H1 (cell line): ENCODE data around the gene RANBP2. TPM values are rescaled to one million over a fixed set of nuclear protein-coding genes. Genes with fewer than 3 reads are reported as not detected.

Experiments used
- CTCF ChIA-PET: fragments of 300-600 bp; sonication (Branson Sonifier 250); formaldehyde crosslinking; loops from one replicate; lab custom pipeline; 2021; ENCODE audit not compliant: partially characterized antibody; lab: Charles Lee
- POLR2A ChIA-PET: fragments of 300-600 bp; sonication (Branson Sonifier 250); formaldehyde crosslinking; loops from one replicate; lab custom pipeline; 2021; ENCODE audit warnings: inconsistent platforms; ENCODE audit not compliant: partially characterized antibody; lab: Charles Lee
- DNase-seq, 2 experiments: peaks; one replicate each; pipeline versions ENCODE4 v3.0.0 to v3.0.0-alpha.2; 2010 to 2022; ENCODE audit warnings: low spot score in 2 of 2, low read depth in 1 of 2, mixed read lengths in 1 of 2
- FAIRE-seq: peaks from 2 replicates; lab custom pipeline; 2011; peaks lifted over from hg19 to GRCh38; lab: Jason Lieb, UNC
- H2AFZ ChIP-seq: 2 replicates; pipeline ENCODE4 v1.8.1; 2012; ENCODE audit warnings: low read length, inconsistent platforms
- H2AK5ac ChIP-seq: 2 replicates; pipeline ENCODE4 v1.6.1; 2013; ENCODE audit warnings: low read depth, low read length
- H2BK120ac ChIP-seq: replicated peaks from 2 replicates; pipeline ENCODE3; 2013; ENCODE audit warnings: low read depth, low read length, inconsistent platforms
- H2BK12ac ChIP-seq: 2 replicates; pipeline ENCODE4 v1.6.1; 2013; ENCODE audit warnings: low read depth, low read length
- H2BK15ac ChIP-seq: 2 replicates; pipeline ENCODE4 v1.6.1; 2013; ENCODE audit warnings: low read length
- H2BK20ac ChIP-seq: 2 replicates; pipeline ENCODE4 v1.6.1; 2013; ENCODE audit warnings: low read length
- H2BK5ac ChIP-seq: 2 replicates; pipeline ENCODE4 v1.6.1; 2013; ENCODE audit warnings: low read depth, low read length
- H3K14ac ChIP-seq: 2 replicates; pipeline ENCODE4 v1.6.1; 2013; ENCODE audit warnings: inconsistent platforms; ENCODE audit not compliant: insufficient read length
- H3K18ac ChIP-seq: 2 replicates; pipeline ENCODE4 v1.6.1; 2013; ENCODE audit warnings: low read length; ENCODE audit errors: extremely low read depth
- H3K23ac ChIP-seq: 2 replicates; pipeline ENCODE4 v1.6.1; 2013; ENCODE audit warnings: inconsistent platforms; ENCODE audit not compliant: insufficient read length
- H3K23me2 ChIP-seq: 2 replicates; pipeline ENCODE4 v1.6.1; 2013; ENCODE audit warnings: low read depth, low read length
- H3K27ac ChIP-seq: 2 replicates; pipeline ENCODE4 v1.6.1; 2011; ENCODE audit warnings: low read depth, low read length, inconsistent platforms
- H3K27me3 ChIP-seq, 4 experiments: replicated peaks in 1 of 4; 1 replicate in 1 of 4; 2 replicates in 3 of 4; pipeline versions ENCODE4 v1.6.1 to v1.8.1; 2011 to 2013; ENCODE audit warnings: low read length in 3 of 4, mild to moderate bottlenecking in 3 of 4, inconsistent platforms in 2 of 4, mixed read lengths in 2 of 4, moderate library complexity in 1 of 4; ENCODE audit not compliant: control insufficient read depth in 3 of 4, insufficient read depth in 3 of 4; ENCODE audit errors: extremely low read depth in 1 of 4
- H3K36me3 ChIP-seq, 4 experiments: 2 replicates each; pipeline versions ENCODE4 v1.6.1 to v1.8.1; 2011 to 2013; ENCODE audit warnings: mild to moderate bottlenecking in 4 of 4, low read length in 3 of 4, moderate library complexity in 2 of 4, control low read depth in 1 of 4, inconsistent platforms in 1 of 4; ENCODE audit not compliant: insufficient read depth in 4 of 4, control insufficient read depth in 2 of 4
- H3K4ac ChIP-seq: replicated peaks from 2 replicates; pipeline ENCODE3; 2013; ENCODE audit warnings: low read length, low read depth, mixed read lengths, inconsistent platforms; ENCODE audit not compliant: insufficient read length
- H3K4me1 ChIP-seq, 4 experiments: replicated peaks in 1 of 4; 1 replicate in 1 of 4; 2 replicates in 3 of 4; pipeline versions ENCODE4 v1.6.1 to v1.8.1; 2011 to 2013; ENCODE audit warnings: low read length in 3 of 4, inconsistent platforms in 2 of 4, mixed read lengths in 1 of 4; ENCODE audit not compliant: insufficient read depth in 4 of 4, control insufficient read depth in 3 of 4
- H3K4me2 ChIP-seq, 2 experiments: 2 replicates each; pipeline versions ENCODE4 v1.6.1 to v1.8.1; 2011 to 2013; ENCODE audit warnings: low read depth in 2 of 2, low read length in 2 of 2, control low read depth in 1 of 2, inconsistent platforms in 1 of 2, mild to moderate bottlenecking in 1 of 2; ENCODE audit not compliant: insufficient read depth in 1 of 2
- H3K4me3 ChIP-seq, 4 experiments: fragments of 200-600, 300-600 bp in 1 of 4; sonication (generic), shearing (Covaris generic), sonication (Bioruptor Twin) in 1 of 4; 2 replicates each; pipeline versions ENCODE4 v1.5.1 to v1.8.1; 2011 to 2016; ENCODE audit warnings: low read length in 4 of 4, low read depth in 3 of 4, control low read depth in 2 of 4, inconsistent platforms in 2 of 4, mild to moderate bottlenecking in 2 of 4, mixed read lengths in 1 of 4, moderate library complexity in 1 of 4; ENCODE audit not compliant: insufficient read depth in 2 of 4; ENCODE audit errors: extremely low read depth in 1 of 4
- H3K56ac ChIP-seq: replicated peaks from 2 replicates; pipeline ENCODE3; 2013; ENCODE audit warnings: low read depth, mild to moderate bottlenecking, mixed read lengths, low read length, inconsistent platforms; ENCODE audit not compliant: insufficient read length
- H3K79me1 ChIP-seq: 2 replicates; pipeline ENCODE4 v1.6.1; 2013; ENCODE audit warnings: low read depth, low read length, control low read depth
- H3K79me2 ChIP-seq, 2 experiments: 2 replicates each; pipeline versions ENCODE4 v1.6.1 to v1.8.1; 2012 to 2013; ENCODE audit warnings: low read length in 2 of 2, mild to moderate bottlenecking in 2 of 2, inconsistent platforms in 1 of 2; ENCODE audit not compliant: insufficient read depth in 2 of 2, control insufficient read depth in 1 of 2
- H3K9ac ChIP-seq, 4 experiments: replicated peaks in 1 of 4; 1 replicate in 1 of 4; 2 replicates in 3 of 4; pipeline versions ENCODE4 v1.6.1 to v1.8.1; 2011 to 2013; ENCODE audit warnings: low read depth in 3 of 4, low read length in 3 of 4, control low read depth in 2 of 4, mild to moderate bottlenecking in 2 of 4, moderate library complexity in 2 of 4, inconsistent platforms in 1 of 4; ENCODE audit errors: extremely low read depth in 1 of 4
- H3K9me3 ChIP-seq, 2 experiments: 2 replicates each; pipeline versions ENCODE4 v1.6.1 to v1.8.1; 2012 to 2013; ENCODE audit warnings: mild to moderate bottlenecking in 2 of 2, moderate library complexity in 2 of 2, control low read depth in 1 of 2, inconsistent platforms in 1 of 2, low read depth in 1 of 2, low read length in 1 of 2, mixed read lengths in 1 of 2; ENCODE audit not compliant: insufficient read depth in 2 of 2
- H4K20me1 ChIP-seq, 2 experiments: replicated peaks in 1 of 2; 2 replicates each; pipeline versions ENCODE3 to v1.8.1; 2011 to 2013; ENCODE audit warnings: inconsistent platforms in 2 of 2, low read length in 2 of 2, mild to moderate bottlenecking in 1 of 2; ENCODE audit not compliant: insufficient read depth in 2 of 2, control insufficient read depth in 1 of 2
- H4K5ac ChIP-seq: 2 replicates; pipeline ENCODE4 v1.6.1; 2013; ENCODE audit warnings: low read length, low read depth, mixed read lengths, inconsistent platforms; ENCODE audit not compliant: insufficient read length
- H4K8ac ChIP-seq: 2 replicates; pipeline ENCODE4 v1.8.0; 2013; ENCODE audit warnings: mild to moderate bottlenecking, moderate library complexity, low read length, inconsistent platforms; ENCODE audit not compliant: insufficient read depth; ENCODE audit errors: extremely low read depth
- H4K91ac ChIP-seq: replicated peaks from 2 replicates; pipeline ENCODE3; 2013; ENCODE audit warnings: low read length, mixed read lengths, inconsistent platforms; ENCODE audit not compliant: insufficient read length
- BRCA1 ChIP-seq: IDR thresholded peaks from 2 replicates; pipeline ENCODE4 v1.6.1; 2012; ENCODE audit warnings: low read depth, low read length, improper control_type of control experiment
- CBX8 ChIP-seq: fragments of 300-800, 300-1000 bp; sonication (generic); IDR thresholded peaks from 2 replicates; pipeline ENCODE4 v1.7.1; 2016; ENCODE audit warnings: low read depth, low read length, borderline replicate concordance
- GABPA ChIP-seq: IDR thresholded peaks from 2 replicates; pipeline ENCODE4 v1.6.1; 2011; ENCODE audit warnings: mild to moderate bottlenecking, low read length, moderate library complexity, borderline replicate concordance; ENCODE audit not compliant: insufficient read depth
- GTF2F1 ChIP-seq: IDR thresholded peaks from 2 replicates; pipeline ENCODE4 v1.6.1; 2012; ENCODE audit warnings: low read depth, low read length, improper control_type of control experiment, borderline replicate concordance
- HDAC2 ChIP-seq, 2 experiments: fragments of 300-600 bp in 1 of 2; sonication (generic) in 1 of 2; IDR thresholded peaks; 2 replicates each; pipeline ENCODE4 v1.6.1; 2011 to 2012; ENCODE audit warnings: low read depth in 2 of 2, low read length in 2 of 2, mild to moderate bottlenecking in 2 of 2, moderate library complexity in 2 of 2, borderline replicate concordance in 1 of 2, inconsistent platforms in 1 of 2
- HDAC6 ChIP-seq: IDR thresholded peaks from one replicate; pipeline ENCODE4 v1.7.1; 2012; ENCODE audit warnings: low read depth, mild to moderate bottlenecking, inconsistent platforms, low read length, moderate library complexity
- KDM1A ChIP-seq: fragments of 200-600, 300-600 bp; sonication (generic); IDR thresholded peaks from 2 replicates; pipeline ENCODE4 v1.7.1; 2016; ENCODE audit warnings: mild to moderate bottlenecking, low read length, borderline replicate concordance
- MAX ChIP-seq: IDR thresholded peaks from 2 replicates; pipeline ENCODE4 v1.6.1; 2012; ENCODE audit warnings: inconsistent platforms
- NRF1 ChIP-seq: IDR thresholded peaks from 2 replicates; pipeline ENCODE4 v1.6.1; 2011; ENCODE audit warnings: mild to moderate bottlenecking, low read depth, low read length, improper control_type of control experiment
- POLR2AphosphoS5 ChIP-seq: IDR thresholded peaks from 2 replicates; pipeline ENCODE4 v1.6.1; 2011; ENCODE audit warnings: low read depth, low read length
- POU5F1 ChIP-seq: IDR thresholded peaks from 2 replicates; pipeline ENCODE4 v1.6.1; 2011; ENCODE audit warnings: low read depth, mild to moderate bottlenecking, low read length, moderate library complexity
- SIRT6 ChIP-seq: IDR thresholded peaks from one replicate; pipeline ENCODE4 v1.7.1; 2012; ENCODE audit warnings: low read length, inconsistent platforms
- SUZ12 ChIP-seq: fragments of 200-600 bp; sonication (generic); IDR thresholded peaks from 2 replicates; pipeline ENCODE4 v1.6.1; 2012; ENCODE audit warnings: mild to moderate bottlenecking, inconsistent platforms, low read length, moderate library complexity, mixed read lengths
- ZNF274 ChIP-seq: IDR thresholded peaks from 2 replicates; pipeline ENCODE4 v1.7.0; 2012; ENCODE audit warnings: low read length, borderline replicate concordance; ENCODE audit errors: extremely low read depth
- WGBS, 2 experiments: shearing (Covaris generic) in 1 of 2; methylation state at CpG; one replicate each; pipeline versions ENCODE4 v1.1.6 to v1.1.7; 2013 to 2015; ENCODE audit warnings: low lambda C conversion rate in 2 of 2, mixed read lengths in 2 of 2, inconsistent platforms in 1 of 2, low coverage in 1 of 2, missing lambda C conversion rate in 1 of 2; ENCODE audit not compliant: insufficient replicate concordance in 2 of 2, insufficient coverage in 1 of 2, insufficient read length in 1 of 2; ENCODE audit errors: extremely low coverage in 1 of 2, missing lambda C conversion rate in 1 of 2; 5-methylcytosine and 5-hydroxymethylcytosine counted together
- polyA plus RNA-seq, 7 experiments: library from polyadenylated mRNA; depleted of rRNA in 3 of 7; stranded (reverse) in 5 of 7; unstranded in 2 of 7; fragments of >200 nt in 5 of 7; fragments of 200-250 nt in 2 of 7; gene quantifications; 1 replicate in 5 of 7; 2 replicates in 1 of 7; 4 replicates in 1 of 7; pipeline versions ENCODE4 v1.2.1 to v1.2.3, GENCODE V29; 2011 to 2013; ENCODE audit warnings: missing spikeins in 2 of 7, mixed read lengths in 2 of 7
- total RNA-seq: library from RNA; stranded (reverse); fragmentation: NEBNext Ultra II Directional; extraction: Animal tissue kit (Norgen Biotek cat#: 25700); gene quantifications from 2 replicates; pipeline ENCODE4 v1.2.1, GENCODE V29; 2021

Gene RANBP2
- total and polyA plus RNA-seq, 2 of the 8 experiments (the other 6 are each of a cell fraction or from before 2014, with no cell fraction given): 8.2 to 95.9 TPM

- no peak overlapping the region for H3K14ac ChIP-seq
- H3K79me2 ChIP-seq: no peaks in the 10 kb centered on the region
- no peak overlapping the region for H4K8ac ChIP-seq
- H2BK12ac ChIP-seq: no peak overlapping the region
- H3K4me1 ChIP-seq: 0 out of 7 replicates have a peak, but pooled peaks cover 0 to 2% (median 0%) of the 10 kb centered on the region in 4 experiments
- no peak overlapping the region for H2BK120ac ChIP-seq
- H2BK15ac ChIP-seq: no peak overlapping the region
- H3K56ac ChIP-seq: no peak overlapping the region
- CTCF ChIA-PET: no interaction called here
- H3K23me2 ChIP-seq: no peaks in the 10 kb centered on the region
- POLR2A ChIA-PET: no interaction called here
- H2BK20ac ChIP-seq: no peak overlapping the region
- no peak overlapping the region for H3K27ac ChIP-seq
- H4K91ac ChIP-seq: no peak overlapping the region
- H3K79me1 ChIP-seq: no peaks in the 10 kb centered on the region
- WGBS, 2 experiments: 89% methylated on average over 3 of the region's 3 CpGs; no CpG with 5 or more reads in 1 of the 2 experiments
- H3K4me3 ChIP-seq: no peak overlapping the region
- no peak overlapping the region for H4K5ac ChIP-seq
- H2BK5ac ChIP-seq: no peak overlapping the region
- H4K20me1 ChIP-seq: no peaks in the 10 kb centered on the region
- H3K23ac ChIP-seq: no peak overlapping the region
- no peak overlapping the region for H3K9ac ChIP-seq
- H3K4ac ChIP-seq: no peak overlapping the region
- FAIRE-seq (no peak), DNase-seq (no peak)
- no peaks in the 10 kb centered on the region for H3K27me3 ChIP-seq
- H2AK5ac ChIP-seq: no peak overlapping the region
- no peak overlapping the region for H3K18ac ChIP-seq
- H3K9me3 ChIP-seq: peaks cover 3% of the 10 kb centered on the region in 2 experiments; a peak in 2 of 4 replicates
- no peak overlapping the region for H2AFZ ChIP-seq
- no peak overlapping the region for H3K4me2 ChIP-seq
- H3K36me3 ChIP-seq: peaks cover 0 to 4% (median under 1%) of the 10 kb centered on the region in 4 experiments; a peak in 2 of 8 replicates
- TF ChIP-seq NRF1 (no peak), KDM1A (no peak), HDAC2 (IDR thresholded peaks at IDR 0.05; ENCODE audit: borderline replicate concordance in 1 of 2, low read depth in 2 of 2, low read length in 2 of 2) (no peak), HDAC6 (no peak), GABPA (no peak), SIRT6 (no peak), GTF2F1 (no peak), POU5F1 (no peak), ZNF274 (no peak), POLR2AphosphoS5 (no peak), BRCA1 (no peak), SUZ12 (no peak), MAX (no peak), CBX8 (no peak)
Measured at GRCh38 chr2:108834620-108835019, 115.3 kb downstream of the RANBP2 start.
